Uterus (tissue), 2 donors: ENCODE measurements around the gene PCSK7.
"Not testable (repeated sequence)": the region's sequence is repeated elsewhere in the genome, so short reads cannot be mapped to it uniquely, and the experiment has no call there.

ENCODE experiments used
- CTCF ChIP-seq, 4 experiments: fragments of 200-600 bp in 2 of 4; fragments of 450-650 bp in 2 of 4; sonication (generic) in 2 of 4; IDR thresholded peaks; one replicate each; pipeline ENCODE4 v1.5.1; 2016 to 2019; ENCODE audit warnings: antibody characterized with exemption in 4 of 4, mild to moderate bottlenecking in 2 of 4, moderate library complexity in 1 of 4
- POLR2A ChIP-seq, 2 donors: fragments of 450-650 bp; IDR thresholded peaks; one replicate each; pipeline ENCODE4 v1.6.1; 2016; ENCODE audit warnings: antibody characterized with exemption in 2 of 2, mild to moderate bottlenecking in 1 of 2, moderate library complexity in 1 of 2

- TF ChIP-seq POLR2A, CTCF (IDR thresholded peaks at IDR 0.05): not testable (repeated sequence)
Measured at GRCh38 chr11:117272175-117272574, 40.3 kb upstream of the PCSK7 start.
